ENCODE results near the gene RDH12.

Gene RDH12

GRCh38 chr14:67748312-67748711, 46.6 kb downstream of the RDH12 start:
- DNase-seq (ENCODE audit: low read depth in 2 of 2): no peak

- no peak for DNase-seq (ENCODE audit: low read depth in 2 of 2)
These were observed 47.8 kb downstream of the RDH12 start for GRCh38 chr14:67749341-67750084.

- no peak for DNase-seq (ENCODE audit: low read depth in 2 of 2)
These were observed 54.8 kb downstream of the RDH12 start for GRCh38 chr14:67756496-67756895.

GRCh38 chr14:67757175-67757574, 55.5 kb downstream of the RDH12 start:
- DNase-seq (ENCODE audit: low read depth in 2 of 2): no peak

- no peak for DNase-seq (ENCODE audit: low read depth in 2 of 2)
These were observed 58.2 kb downstream of the RDH12 start for GRCh38 chr14:67759916-67760315.

- no peak for DNase-seq (ENCODE audit: low read depth in 2 of 2)
These were observed 60.4 kb downstream of the RDH12 start for GRCh38 chr14:67762051-67762450.

GRCh38 chr14:67763158-67763822, 61.6 kb downstream of the RDH12 start:
- no peak for DNase-seq (ENCODE audit: low read depth in 2 of 2)

- no peak for DNase-seq (ENCODE audit: low read depth in 2 of 2)
These were observed 62.8 kb downstream of the RDH12 start for GRCh38 chr14:67764496-67764895.

- DNase-seq (ENCODE audit: low read depth in 2 of 2): no peak
These were observed 63.6 kb downstream of the RDH12 start for GRCh38 chr14:67765192-67765834.

GRCh38 chr14:67766035-67766680, 64.5 kb downstream of the RDH12 start:
- DNase-seq (ENCODE audit: low read depth in 2 of 2): no peak

- no peak for DNase-seq (ENCODE audit: low read depth in 2 of 2)
These were observed 66.5 kb downstream of the RDH12 start for GRCh38 chr14:67768219-67768618.

- DNase-seq (ENCODE audit: low read depth in 2 of 2): no peak
These were observed 72.2 kb downstream of the RDH12 start for GRCh38 chr14:67773844-67774377.

GRCh38 chr14:67776653-67777322, 75.1 kb downstream of the RDH12 start:
- DNase-seq (ENCODE audit: low read depth in 2 of 2): no peak

GRCh38 chr14:67778792-67779191, 77.1 kb downstream of the RDH12 start:
- no peak for DNase-seq (ENCODE audit: low read depth in 2 of 2)

- DNase-seq (ENCODE audit: low read depth in 2 of 2): no peak
These were observed 80.4 kb downstream of the RDH12 start for GRCh38 chr14:67782090-67782489.

Data from activated CD8-positive, alpha-beta memory T cell treated with anti-CD3 and anti-CD28 coated beads for 4 hours (primary cell).